ENCODE data around the gene PEX14.
A peak's percentile ranks its signal among the peaks of the same experiment; 100 is the strongest.
"Not testable (repeated sequence)": the region's sequence is repeated elsewhere in the genome, so short reads cannot be mapped to it uniquely, and the experiment has no call there.

The PEX14 gene

DNA sequence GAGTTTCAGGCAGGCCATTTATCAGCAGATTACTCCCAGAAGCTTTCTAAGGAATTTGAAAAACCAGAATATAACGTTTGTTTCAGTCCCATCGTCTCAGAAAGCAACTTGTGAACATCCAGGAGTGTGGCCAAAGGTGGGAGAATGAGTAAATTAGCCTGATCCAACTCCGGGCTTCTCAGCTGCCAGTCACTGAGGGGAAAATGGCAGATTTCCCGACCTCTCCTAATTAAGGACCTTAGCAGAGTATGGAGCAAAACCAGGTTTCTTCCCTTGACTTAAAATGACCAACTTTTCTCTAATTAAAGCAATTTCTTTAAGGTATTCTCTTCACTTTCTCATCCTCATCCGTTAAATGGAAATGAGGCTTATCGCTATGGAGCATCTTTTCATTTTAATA lies 23.9 kb upstream of the PEX14 start:
- DNase-seq: no peak

DNA sequence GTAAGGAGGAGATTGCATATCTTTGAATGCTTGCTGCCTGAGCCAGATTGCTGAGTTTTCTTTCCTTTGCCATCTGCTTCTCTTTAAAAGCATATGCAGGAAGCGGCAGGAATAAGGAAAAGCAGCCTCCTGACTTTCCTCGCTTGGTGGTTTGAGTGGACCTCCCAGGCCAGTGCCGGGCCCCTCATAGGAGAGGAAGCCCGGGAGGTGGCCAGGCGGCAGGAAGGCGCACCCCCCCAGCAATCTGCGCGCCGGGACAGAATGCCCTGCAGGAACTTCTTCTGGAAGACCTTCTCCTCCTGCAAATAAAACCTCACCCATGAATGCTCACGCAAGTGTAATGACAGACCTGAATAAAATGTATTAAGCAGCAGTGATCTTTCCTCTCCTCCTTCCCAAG lies 23.5 kb upstream of the PEX14 start:
- no peak for DNase-seq

DNA sequence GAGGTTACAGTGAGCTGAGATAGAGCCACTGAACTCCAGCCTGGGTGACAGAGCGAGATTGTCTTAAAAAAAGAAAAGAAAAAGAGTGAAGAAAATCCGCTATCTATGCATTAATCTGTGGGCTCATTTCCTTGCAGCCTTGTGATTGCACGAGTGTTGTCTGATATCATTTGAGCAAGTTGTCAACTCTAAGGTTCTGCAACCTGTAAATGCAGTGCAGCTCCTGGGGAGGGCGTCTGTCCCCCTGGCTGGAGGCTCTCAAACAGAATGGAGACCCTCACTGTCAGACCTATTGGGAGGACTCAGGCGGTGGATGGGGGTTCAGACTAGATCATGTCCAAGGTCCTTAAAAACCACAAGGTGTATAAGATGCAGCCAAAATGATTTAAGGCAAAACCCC lies 18.7 kb upstream of the PEX14 start:
- peak in 1 of 5 experiments; percentile 23 for DNase-seq

DNA sequence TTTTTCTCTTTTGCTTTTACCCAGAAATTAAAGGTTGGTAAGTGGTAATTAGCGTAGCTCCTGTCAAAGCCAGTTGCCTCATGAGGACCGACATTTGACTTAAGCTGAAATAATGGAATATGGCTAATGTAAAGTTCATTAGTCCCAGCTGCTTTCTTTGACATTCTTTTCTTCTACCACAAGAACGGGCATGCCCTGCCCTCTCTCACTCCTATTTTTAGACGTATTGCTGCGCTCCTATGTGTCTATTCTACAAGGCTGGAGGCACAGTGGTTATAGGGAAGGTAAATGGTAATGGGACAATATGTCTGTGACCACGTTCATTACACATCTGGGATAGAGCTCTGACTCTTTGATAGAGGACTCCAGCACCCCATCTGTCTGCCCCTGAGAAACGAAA lies 18.1 kb upstream of the PEX14 start:
- DNase-seq: no peak

DNA sequence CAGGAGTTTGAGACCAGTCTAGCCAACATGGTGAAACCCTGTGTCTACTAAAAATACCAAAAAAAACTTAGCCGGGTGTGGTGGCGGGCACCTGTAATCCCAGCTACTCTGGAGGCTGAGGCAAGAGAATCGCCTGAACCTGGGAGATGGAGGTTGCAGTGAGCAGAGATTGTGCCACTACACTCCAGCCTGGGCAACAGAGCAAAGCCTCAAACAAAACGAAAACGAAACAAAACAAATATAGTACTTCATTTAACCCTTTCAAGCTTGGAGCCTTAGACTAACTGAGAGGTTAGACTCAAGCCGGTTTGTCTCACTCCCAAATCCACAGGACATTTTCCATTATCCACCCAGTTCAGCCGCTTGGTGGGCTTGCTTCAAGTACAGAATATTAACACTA lies 17.3 kb upstream of the PEX14 start:
- DNase-seq: peak in 1 of 5 experiments; percentile 39

DNA sequence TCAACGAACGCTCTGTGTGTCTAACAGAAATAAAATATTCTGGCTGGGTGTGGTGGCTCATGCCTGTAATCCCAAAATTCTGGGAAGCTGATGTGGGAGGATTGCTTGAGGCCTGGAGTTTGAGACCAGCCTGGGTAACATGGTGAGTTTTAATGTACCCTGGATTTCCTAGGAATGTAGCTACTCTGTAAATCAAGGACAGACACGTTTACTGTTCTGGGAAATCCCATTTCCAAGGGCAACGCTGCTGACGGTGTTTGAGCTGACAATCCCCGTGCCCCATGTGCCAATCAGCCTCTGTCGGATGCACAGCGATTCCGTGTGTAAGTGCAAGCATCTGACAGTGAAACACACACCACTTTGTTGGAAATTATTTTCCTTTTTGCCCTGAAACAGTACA lies 16.9 kb upstream of the PEX14 start:
- no peak for DNase-seq

DNA sequence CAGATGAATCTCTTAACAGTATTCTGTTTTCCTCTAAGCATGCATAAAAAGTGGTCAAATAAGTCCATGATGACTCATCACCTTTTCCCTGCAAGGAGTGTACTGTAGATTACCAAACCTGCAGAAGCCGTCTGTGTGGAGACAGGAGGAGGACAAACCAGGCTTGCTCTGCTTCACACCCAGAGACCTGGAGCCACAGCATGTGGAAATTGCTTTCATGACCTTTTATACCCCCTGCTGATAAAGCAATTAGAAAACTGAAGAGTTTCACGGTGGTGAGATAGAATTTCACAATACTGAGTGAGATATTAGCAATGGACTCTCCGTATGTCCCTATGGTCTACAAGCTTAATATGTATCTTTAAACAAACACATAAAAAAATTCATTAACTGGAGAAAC lies 15.6 kb upstream of the PEX14 start:
- no peak for DNase-seq

DNA sequence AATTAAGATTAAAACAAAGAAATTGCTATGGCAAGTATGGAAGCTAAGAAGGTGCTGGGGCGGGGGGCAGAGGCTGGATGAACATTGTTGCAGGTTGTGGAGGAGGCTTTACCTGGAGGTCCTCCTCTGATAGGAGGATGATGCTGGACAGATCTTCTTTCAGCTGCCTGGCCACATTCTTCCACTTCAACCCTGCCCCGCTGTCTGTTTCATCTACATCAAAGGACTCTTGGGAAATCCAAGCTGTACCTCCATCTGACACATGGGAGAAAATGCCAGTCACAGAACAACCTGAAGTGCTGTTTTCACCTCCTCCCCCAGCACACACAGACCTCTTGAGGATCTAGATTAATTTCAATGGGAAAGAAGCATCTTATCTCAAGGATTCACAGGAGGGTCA lies 7.7 kb upstream of the PEX14 start:
- DNase-seq: no peak

DNA sequence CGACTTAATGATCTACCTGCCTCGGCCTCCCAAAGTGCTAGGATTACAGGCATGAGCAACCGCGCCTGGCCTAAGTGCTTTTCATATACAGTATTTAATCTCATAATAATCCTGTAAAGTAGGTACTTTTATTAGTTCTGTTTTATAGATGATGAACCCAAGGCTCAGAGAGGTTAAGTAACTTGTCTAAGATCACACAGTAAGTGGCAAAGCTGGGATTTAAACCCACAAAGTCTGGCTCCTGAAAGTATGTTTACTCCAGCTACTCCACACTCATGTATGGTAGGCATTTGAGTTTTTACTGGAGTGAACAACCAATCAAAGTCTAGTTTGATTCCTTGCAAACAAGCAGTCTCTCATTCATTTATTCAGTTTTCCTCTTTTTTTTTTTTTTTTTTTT lies 4.7 kb upstream of the PEX14 start:
- DNase-seq: no peak

DNA sequence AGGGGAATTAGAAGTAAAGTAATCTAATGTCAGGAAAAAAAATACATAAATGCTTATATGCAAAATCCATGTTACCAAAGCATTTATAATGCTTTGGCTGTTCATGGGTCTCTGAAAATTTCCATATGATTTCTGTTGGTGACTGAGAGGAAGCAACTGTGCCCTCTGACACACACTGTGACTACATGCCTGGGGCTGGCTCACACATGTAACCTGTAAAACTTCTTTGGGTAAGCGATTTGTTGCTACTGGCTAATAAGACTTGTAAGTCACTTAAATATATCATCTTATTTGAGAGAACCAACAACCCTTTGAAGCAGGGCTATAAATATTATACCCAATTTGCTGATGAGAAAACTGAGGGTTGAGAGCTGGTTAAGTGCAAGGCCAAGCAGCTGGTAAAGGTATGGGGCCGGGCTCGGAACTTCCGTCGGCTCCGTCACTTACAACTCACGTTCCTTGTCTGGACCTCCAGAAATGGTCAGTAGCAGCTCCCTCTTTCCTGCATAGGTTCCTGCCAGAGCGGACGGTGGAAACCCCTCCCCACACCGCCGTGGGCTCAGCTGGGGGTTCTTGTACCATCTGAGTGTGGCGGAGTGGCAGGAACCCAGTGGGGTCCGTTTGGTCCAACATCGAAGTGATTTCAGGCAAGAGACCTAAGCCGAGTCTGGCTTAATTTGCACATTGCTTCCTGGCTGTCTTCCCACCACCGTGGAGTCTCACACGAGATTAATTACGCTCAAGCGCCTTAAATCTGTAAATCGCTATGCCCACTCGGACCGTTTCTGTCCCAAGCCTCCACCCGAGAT lies 3.1 kb upstream of the PEX14 start:
- DNase-seq: no peak

DNA sequence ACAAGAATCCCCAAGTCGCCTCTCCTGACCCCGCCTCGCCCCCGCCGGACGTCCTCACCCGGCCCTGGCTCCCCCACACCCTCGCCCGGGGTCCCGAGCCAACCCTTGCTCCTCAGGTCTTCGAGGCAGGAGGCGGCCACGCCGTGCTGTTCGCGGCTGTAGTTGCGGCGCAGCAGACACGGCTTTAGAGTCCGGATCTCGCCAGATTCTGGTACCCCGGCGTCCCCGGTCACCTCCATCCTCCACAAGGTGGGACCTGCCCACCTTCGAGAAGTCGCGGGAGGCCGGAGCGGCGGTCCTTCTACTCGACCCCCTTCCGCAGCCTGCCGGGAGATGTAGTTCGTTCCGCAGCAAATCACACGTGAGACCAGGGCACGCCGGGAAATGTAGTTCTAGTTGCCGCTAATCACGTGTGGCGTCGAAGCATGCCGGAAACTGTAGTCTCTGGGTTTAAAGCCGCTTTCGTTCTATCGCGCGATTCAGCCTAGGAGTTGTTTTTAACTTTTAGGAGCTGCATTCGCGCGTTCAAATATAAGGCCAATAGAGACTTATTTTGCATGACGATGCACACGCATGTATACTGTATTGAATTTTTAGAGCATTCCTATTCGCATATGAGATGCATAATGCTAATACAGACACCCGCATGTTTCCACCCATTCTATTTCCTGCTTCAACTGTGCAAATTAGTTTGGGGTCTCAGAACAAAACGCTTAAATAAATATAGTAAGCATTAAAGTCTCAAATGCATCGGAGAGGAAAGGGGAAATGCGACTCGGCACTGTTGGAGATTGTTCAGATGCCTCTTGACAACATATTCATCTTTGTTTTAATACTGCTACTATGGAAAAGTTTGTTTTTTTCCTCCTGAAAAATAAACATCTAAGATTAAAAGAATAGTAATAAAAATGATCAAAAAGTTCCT lies 2.3 kb upstream of the PEX14 start, which contains the start of gene DFFA:
Gene DFFA (minus strand): TSS at position 310 of the 925 bp plus-strand sequence. CDS start 71 bp downstream, at position 239.
- DNase-seq: peak; percentile 75 to 97 (median 87)

DNA sequence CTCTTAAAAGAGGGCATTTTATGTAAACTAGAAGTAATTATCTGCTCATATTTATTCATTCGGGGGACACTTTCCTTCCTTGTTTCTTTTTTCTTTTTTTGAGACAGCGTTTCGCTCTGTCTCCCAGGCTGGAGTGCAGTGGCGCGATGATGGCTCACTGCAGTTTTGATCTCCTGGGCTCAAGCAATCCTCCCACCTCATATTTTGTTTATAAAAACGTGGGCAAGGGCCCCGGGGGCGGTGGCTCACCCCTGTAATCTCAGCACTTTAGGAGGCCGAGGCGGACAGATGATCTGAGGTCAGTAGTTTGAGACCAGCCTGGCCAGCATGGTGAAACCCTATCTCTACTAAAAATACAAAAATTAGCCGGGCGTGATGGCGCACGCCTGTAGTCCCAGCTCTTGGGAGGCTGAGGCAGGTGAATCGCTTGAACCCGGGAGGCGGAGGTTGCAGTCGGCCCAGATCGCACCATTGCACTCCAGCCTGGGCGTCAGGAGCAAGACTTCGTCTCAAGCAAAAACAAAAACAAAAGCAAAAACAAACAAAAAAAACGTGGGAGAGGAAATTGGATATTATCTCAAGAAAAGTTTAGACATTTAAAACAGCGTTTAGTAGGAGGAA lies 1.5 kb upstream of the PEX14 start:
- DNase-seq: no peak

DNA sequence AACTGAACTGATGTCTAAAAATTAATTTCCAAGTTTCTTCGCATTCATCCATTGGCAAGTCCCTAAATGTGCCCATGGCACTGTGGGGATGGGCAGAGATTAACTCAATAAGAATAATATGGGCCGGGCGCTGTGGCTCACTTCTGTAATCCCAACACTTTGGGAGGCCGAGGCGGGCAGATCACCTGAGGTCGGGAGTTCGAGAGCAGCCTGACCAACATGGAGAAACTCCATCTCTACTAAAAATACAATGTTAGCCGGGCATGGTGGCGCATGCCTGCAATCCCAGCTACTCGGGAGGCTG lies 489 bp upstream of the PEX14 start:
- DNase-seq: not testable (repeated sequence)

DNA sequence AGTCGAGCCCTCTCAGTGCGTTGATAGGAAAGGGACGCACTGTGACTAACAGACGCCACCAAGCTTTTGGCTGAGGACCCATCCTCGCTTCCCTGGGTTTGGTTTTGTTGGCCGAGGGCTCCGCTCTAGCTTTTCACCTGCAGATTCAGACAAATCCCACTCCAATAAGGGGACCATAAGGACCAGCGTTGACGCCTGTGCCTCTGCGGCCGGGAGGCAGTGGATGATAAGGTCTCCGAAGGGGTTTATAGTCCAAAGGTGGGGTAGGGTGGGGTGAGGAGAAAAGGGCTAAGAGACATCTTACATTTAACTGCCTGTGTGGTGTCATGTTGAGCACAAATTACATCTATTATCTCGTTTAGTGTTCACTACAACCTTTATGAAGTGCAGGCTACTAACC lies 760 bp downstream of the PEX14 start:
- DNase-seq: no peak

DNA sequence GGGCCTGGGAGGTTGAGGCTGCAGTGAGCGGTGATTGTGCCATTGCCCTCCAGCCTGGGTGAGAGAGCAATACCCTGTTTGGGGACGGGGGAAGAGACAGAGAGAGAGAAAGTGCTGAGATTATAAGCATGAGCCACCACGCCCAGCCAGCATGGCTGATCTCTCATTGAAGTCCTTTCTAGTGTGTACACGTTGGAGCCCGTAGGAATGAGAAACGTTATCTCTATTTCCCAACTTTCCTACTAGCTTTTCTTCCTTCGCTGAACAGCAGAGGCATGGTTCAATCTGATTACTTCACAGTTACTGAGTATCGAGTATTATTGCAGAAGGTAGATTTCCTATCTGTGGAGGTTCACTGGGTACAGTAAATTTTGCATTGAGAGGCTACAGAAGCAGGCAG lies 4.5 kb downstream of the PEX14 start:
- DNase-seq: no peak

DNA sequence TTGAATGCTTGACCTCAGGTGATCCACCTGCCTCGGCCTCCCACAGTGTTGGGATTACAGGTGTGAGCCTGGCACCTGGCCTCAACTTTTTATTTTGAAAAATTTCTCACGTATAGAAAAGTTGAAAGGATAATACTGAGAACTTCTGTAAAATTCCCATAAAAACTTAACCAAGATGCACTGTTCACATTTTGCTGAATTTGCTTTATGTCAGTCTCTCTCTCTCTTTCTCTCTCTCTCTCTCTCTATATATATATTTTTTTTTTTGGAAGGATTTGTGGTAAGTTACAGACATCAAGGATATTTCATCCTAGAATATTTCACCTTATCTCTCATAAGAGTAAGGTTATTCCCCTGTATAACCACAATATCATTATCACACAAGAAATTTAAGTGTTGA lies 5.9 kb downstream of the PEX14 start:
- no peak for DNase-seq

DNA sequence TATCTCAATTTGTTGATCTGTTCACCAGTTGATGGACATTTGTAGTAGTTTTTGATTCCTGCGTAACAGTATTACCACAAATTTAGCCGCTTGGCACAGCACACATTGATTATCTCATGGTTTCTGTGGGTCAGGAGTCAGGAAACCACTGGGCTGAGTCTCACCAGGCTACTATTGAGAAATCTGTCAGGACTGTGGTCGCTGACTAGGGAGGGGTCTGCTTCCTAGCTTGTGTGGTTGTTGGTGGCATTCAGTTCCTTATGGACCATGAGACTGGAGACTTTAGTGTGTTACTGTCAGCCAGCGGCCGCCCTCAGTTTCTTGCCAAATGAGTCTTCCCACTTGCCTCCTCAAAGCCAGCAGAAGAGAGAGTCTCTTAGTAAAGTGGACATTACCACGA lies 9.8 kb downstream of the PEX14 start:
- DNase-seq: no peak

DNA sequence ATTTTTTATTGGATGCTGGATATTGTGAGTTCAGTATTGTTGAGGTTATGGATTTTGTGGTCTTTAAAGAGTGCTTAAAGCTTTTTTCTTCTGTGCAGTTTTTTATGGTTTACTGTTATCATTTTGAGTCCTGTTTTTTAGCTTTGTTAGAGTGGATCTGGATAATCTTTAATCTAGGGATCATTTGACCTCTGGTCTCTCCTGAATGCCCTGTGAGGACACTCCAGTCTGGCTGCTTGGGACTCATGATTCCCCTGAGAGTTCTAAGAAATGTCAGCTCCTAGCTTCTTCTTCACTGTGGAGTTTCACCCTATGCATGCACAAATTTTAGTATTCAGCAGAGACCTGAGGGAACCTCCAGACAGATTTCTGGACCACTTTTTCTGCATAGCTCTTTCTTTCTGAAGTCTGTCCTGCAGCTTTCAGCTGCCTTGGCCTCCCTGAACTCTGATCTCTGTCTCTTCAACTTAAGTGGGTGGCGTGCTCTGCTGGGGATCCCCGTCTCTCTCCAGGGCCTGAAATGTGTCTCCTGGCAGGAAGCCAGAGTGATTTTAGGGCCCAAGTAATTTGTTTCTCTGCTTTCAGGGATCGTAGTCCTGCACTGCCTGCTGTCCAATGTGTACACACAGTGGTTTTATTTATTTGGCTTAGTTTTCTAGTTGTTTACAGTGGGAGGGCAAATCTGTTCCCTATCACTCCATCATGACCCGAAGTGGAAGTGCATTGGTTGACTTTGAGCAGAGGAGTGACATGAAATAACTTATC lies 14.7 kb downstream of the PEX14 start:
- DNase-seq: no peak

DNA sequence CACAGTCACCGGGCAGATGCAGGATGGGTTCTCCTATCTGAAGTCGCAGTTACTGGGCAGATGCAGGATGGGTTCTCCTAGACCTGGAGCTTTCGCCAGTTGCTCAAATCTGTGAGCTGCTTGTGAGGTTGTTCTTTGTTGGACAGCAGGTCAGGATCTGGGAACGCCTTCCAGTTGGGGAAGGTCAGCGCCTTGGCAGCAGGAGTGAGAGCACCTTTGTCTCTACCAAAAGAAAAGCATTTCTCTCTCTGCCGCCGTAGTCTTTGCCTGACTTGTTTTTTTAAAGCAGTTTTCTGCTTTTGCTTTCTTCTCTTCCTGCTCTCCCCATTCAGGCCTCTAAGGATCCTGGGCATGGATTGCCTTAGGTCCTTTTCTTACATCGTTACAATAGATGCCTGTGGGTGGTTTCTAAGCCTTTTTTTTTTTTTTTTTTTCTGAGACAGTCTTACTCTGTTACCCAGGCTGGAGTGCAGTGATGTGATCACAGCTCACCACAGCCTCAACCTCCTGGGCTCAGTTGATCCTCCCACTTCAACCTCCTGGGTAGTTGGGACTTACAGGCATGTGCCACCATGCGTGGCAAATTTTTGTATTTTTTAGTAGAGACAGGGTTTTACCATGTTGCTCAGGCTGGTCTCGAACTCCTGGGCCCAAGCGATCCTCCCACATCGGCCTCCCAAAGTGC lies 15.7 kb downstream of the PEX14 start:
- no peak for DNase-seq

DNA sequence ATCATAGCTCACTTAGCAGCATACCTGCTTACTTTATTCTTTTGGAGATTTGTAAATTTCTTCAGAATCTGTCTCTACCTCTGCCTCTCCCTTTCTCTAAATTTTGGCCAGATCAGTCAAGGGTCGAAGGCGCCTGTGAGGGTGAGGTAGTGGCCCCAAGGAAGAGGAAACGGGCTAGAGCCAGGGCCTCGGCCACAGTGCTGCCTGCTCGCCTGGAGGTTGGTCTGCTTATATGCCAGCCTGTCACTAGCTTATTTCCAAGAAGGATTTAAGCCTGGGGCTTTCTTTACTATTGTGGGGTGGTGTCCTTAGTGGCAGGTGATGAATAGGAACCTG lies 19.6 kb downstream of the PEX14 start:
- DNase-seq: no peak

DNA sequence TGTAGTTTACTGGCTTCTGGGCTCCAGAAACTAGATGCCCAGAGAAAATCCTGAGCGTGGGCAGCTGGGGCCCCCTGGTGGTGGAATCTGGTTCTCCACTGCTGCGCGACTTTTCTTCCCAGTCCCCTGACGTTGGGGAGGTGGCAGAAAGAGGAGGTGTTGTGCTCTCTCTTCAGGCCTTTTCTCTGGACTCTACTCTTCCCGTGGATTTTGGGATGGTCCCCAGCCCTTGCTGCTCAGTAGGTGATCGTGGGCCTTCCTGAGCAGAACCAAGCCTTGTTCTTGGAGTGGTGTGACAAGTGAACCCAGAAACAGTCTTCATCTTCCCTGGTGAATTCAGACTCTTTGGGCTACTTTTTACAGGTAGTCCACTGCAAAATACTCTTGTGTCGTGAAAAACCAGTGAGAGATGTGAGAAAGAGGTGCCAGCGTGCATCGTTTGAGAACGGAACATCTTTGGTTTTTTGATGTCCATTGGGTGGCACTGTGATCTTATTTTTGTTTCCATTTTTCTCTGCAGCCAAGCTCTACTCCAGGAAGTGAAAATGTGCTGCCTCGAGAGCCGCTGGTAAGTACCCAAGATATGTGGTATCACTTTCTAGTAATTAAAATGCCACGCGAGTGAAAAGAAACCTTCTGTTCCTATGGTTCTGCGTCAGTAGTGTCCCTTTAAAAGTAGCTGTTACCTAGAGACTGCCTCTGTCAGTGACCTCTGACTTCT lies 20.2 kb downstream of the PEX14 start:
- peak; percentile 43 to 94 (median 64) for DNase-seq

DNA sequence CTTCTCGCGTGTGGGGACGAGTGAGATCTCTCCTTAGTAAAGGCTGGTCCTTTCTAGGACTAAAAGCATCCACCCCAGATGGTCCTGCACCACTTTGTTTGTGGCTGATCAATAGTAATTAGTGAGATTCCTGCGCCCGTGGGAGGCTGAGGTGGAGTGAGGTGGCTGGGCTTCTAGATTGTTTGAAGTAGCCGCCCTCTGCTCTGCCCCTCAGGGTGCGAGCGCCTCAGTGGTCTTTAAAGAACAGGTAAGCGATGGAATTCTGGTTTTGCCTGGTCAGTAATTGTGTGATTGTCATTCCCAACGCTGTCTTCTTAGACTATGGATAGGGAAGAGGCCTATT lies 20.7 kb downstream of the PEX14 start:
- no peak for DNase-seq

Measured in T-helper 2 cell (primary cell).